Measurements from ENCODE around the gene TBC1D14. TPM values are rescaled to one million over a fixed set of nuclear protein-coding genes. Genes with fewer than 3 reads are reported as not detected.

The TBC1D14 gene
- total and polyA plus RNA-seq, 2 of the 4 experiments (the other 2 are of a cell fraction), result 31.7 to 40.7 TPM

- H3K4me1 ChIP-seq (ENCODE audit: control insufficient read depth, insufficient read depth, low read length), result peaks cover 6% of the 10 kb centered on the region; the same call in 1 of the 2 replicates
- no peak overlapping the region for H4K5ac ChIP-seq (ENCODE audit: low read depth, low read length)
- H2BK20ac ChIP-seq (ENCODE audit: low read depth, low read length), result no peak overlapping the region
- no peak overlapping the region for H3K4ac ChIP-seq (ENCODE audit: low read depth, low read length)
- no peaks in the 10 kb centered on the region for H4K20me1 ChIP-seq (ENCODE audit: insufficient read depth, low read length)
- no peak overlapping the region for H3K4me3 ChIP-seq (ENCODE audit: insufficient read depth, low read depth, low read length)
- H2BK5ac ChIP-seq (ENCODE audit: low read depth, low read length, poor library complexity, severe bottlenecking), result no peak overlapping the region
- H3K9me3 ChIP-seq (ENCODE audit: control insufficient read depth, insufficient read depth, low read length), result no peaks in the 10 kb centered on the region
- no peak overlapping the region for H2BK15ac ChIP-seq (ENCODE audit: low read depth, low read length)
- no peak overlapping the region for H2AFZ ChIP-seq (replicated peaks; ENCODE audit: low read length, poor library complexity)
- no TSS peak for BruUV-seq (replicated peaks)
- peaks cover 20 to 29% of the 10 kb centered on the region in 2 experiments for H3K79me1 ChIP-seq (ENCODE audit: low read depth in 1 of 2, low read length in 2 of 2)
- H3K18ac ChIP-seq (ENCODE audit: low read depth, low read length), result no peak overlapping the region
- DNase-seq, result no peak
- ChIA-PET CTCF (no interaction called here), POLR2A (ENCODE audit: unreplicated experiment) (no interaction called here)
- H3K14ac ChIP-seq (replicated peaks; ENCODE audit: low read depth, low read length), result no peak overlapping the region
- H4K8ac ChIP-seq (ENCODE audit: low read depth in 2 of 2, low read length in 2 of 2), result no peak overlapping the region
- H3K23ac ChIP-seq (ENCODE audit: low read depth, low read length), result no peak overlapping the region
- H2BK120ac ChIP-seq (ENCODE audit: low read depth, low read length), result no peak overlapping the region
- dilution Hi-C loops (cut with HindIII; ENCODE audit: low sequenced_read_pairs, unreplicated experiment), result no loop called here
- no peak overlapping the region for H2AK5ac ChIP-seq (ENCODE audit: low read depth, low read length)
- intact Hi-C loops (cut with micrococcal nuclease), result no loop called here
- H3K56ac ChIP-seq (ENCODE audit: extremely low read depth, insufficient read depth, low read length), result no peak overlapping the region
- H3K27ac ChIP-seq (ENCODE audit: insufficient read depth, low read length), result no peak overlapping the region
- no peaks in the 10 kb centered on the region for H3K27me3 ChIP-seq (ENCODE audit: control insufficient read depth, insufficient read depth, low read length)
- ATAC-seq (ENCODE audit: low read depth), result no peak
- H3K9me1 ChIP-seq (ENCODE audit: insufficient read depth, low read length), result peaks cover 9% of the 10 kb centered on the region
- no peak overlapping the region for H4K91ac ChIP-seq (ENCODE audit: insufficient read depth, low read depth, low read length)
- no peaks in the 10 kb centered on the region for H3K36me3 ChIP-seq (ENCODE audit: control insufficient read depth, insufficient read depth, low read length)
- in situ Hi-C loops (cut with MboI; ENCODE audit: low sequenced_read_pairs), result no loop called here
- H3K4me2 ChIP-seq (ENCODE audit: low read depth, low read length), result no peak overlapping the region
- no peak for TF ChIP-seq SMC3 (IDR thresholded peaks at IDR 0.05; ENCODE audit: low read depth, low read length)
- no peak for TF ChIP-seq CHD1 (IDR thresholded peaks at IDR 0.05; ENCODE audit: low read depth, low read length)
- no peak for TF ChIP-seq CTCF (conservative IDR thresholded peaks at IDR 0.05; ENCODE audit: low read depth, low read length)
- TF ChIP-seq MAFK (IDR thresholded peaks at IDR 0.05; ENCODE audit: low read depth, low read length), result no peak
- TF ChIP-seq RAD21 (IDR thresholded peaks at IDR 0.05; ENCODE audit: low read length), result no peak
- no peak for TF ChIP-seq ELK1 (IDR thresholded peaks at IDR 0.05; ENCODE audit: borderline replicate concordance, low read depth, low read length)
- TF ChIP-seq USF2 (IDR thresholded peaks at IDR 0.05; ENCODE audit: low read depth, low read length), result no peak
- TF ChIP-seq RFX5 (IDR thresholded peaks at IDR 0.05; ENCODE audit: low read depth, low read length), result no peak
- TF ChIP-seq RCOR1 (IDR thresholded peaks at IDR 0.05; ENCODE audit: insufficient replicate concordance, low read length), result no peak
- TF ChIP-seq CEBPB (IDR thresholded peaks at IDR 0.05; ENCODE audit: low read depth, low read length), result no peak
- TF ChIP-seq BHLHE40 (IDR thresholded peaks at IDR 0.05; ENCODE audit: low read depth, low read length), result no peak
- TF ChIP-seq NFE2L2 (IDR thresholded peaks at IDR 0.05; ENCODE audit: low read depth, low read length), result no peak
- no peak for TF ChIP-seq FOS (IDR thresholded peaks at IDR 0.05; ENCODE audit: low read depth, low read length)
- TF ChIP-seq MAZ (IDR thresholded peaks at IDR 0.05; ENCODE audit: borderline replicate concordance, low read depth, low read length), result no peak
- TF ChIP-seq POLR2A (IDR thresholded peaks at IDR 0.05; ENCODE audit: low read depth, low read length), result no peak
- TF ChIP-seq MXI1 (IDR thresholded peaks at IDR 0.05; ENCODE audit: borderline replicate concordance, low read depth, low read length), result no peak
- 57% methylated on average over 1 of the region's 3 CpGs; no CpG with 5 or more reads in 1 of the 2 experiments for WGBS, 2 experiments (ENCODE audit: extremely low coverage in 2 of 2, insufficient read length in 1 of 2)
- H3K9ac ChIP-seq (ENCODE audit: low read depth, low read length), result no peak overlapping the region
- H2AK9ac ChIP-seq (replicated peaks; ENCODE audit: low read depth, low read length, poor library complexity), result no peak overlapping the region
Measured at GRCh38 chr4:6948134-6948460, 38.5 kb downstream of the TBC1D14 start.
